Keratinocyte (primary cell): Measurements from ENCODE around the gene SPSB4.

Source experiments
- CTCF ChIP-seq, 3 experiments: IDR thresholded peaks in 1 of 3; conservative IDR thresholded peaks in 1 of 3; optimal IDR thresholded peaks in 1 of 3; 2 replicates in 2 of 3; 3 replicates in 1 of 3; pipeline versions ENCODE3 to v1.5.1; 2011; ENCODE audit warnings: low read length in 3 of 3, mild to moderate bottlenecking in 3 of 3, moderate library complexity in 2 of 3, control low read depth in 1 of 3, inconsistent platforms in 1 of 3; ENCODE audit not compliant: insufficient read depth in 2 of 3; ENCODE audit errors: extremely low read depth in 1 of 3
- EZH2 ChIP-seq: IDR thresholded peaks from one replicate; pipeline ENCODE4 v1.6.1; 2012; ENCODE audit warnings: inconsistent platforms, mild to moderate bottlenecking, low read length, moderate library complexity

- TF ChIP-seq CTCF (optimal IDR thresholded peaks at IDR 0.05 in 1 of 3, IDR thresholded peaks at IDR 0.05 in 1 of 3, conservative IDR thresholded peaks at IDR 0.05 in 1 of 3; ENCODE audit: extremely low read depth in 1 of 3, insufficient read depth in 2 of 3, low read length in 3 of 3) (no peak), EZH2 (no peak)
These were observed 44.4 kb downstream of the SPSB4 start for GRCh38 chr3:141095546-141095937.
